Epithelial cell of esophagus (primary cell): Measurements from ENCODE around the gene IRF1.
A peak's percentile ranks its signal among the peaks of the same experiment; 100 is the strongest.

Experiments used
- DNase-seq: peaks from one replicate; pipeline ENCODE4 v3.0.0; 2010; ENCODE audit warnings: low read depth
- H3K4me3 ChIP-seq: 2 replicates; pipeline ENCODE4 v1.5.1; 2011; ENCODE audit warnings: mild to moderate bottlenecking, low read length, control low read depth
- TF ChIP-seq, protein P1 (sequence below): IDR thresholded peaks from 2 replicates; pipeline ENCODE4 v1.5.1; 2011; ENCODE audit warnings: low read depth, mild to moderate bottlenecking, low read length, control low read depth, inconsistent platforms; ENCODE audit not compliant: insufficient read depth; ENCODE audit errors: missing control alignments

IRF1 gene

DNA sequence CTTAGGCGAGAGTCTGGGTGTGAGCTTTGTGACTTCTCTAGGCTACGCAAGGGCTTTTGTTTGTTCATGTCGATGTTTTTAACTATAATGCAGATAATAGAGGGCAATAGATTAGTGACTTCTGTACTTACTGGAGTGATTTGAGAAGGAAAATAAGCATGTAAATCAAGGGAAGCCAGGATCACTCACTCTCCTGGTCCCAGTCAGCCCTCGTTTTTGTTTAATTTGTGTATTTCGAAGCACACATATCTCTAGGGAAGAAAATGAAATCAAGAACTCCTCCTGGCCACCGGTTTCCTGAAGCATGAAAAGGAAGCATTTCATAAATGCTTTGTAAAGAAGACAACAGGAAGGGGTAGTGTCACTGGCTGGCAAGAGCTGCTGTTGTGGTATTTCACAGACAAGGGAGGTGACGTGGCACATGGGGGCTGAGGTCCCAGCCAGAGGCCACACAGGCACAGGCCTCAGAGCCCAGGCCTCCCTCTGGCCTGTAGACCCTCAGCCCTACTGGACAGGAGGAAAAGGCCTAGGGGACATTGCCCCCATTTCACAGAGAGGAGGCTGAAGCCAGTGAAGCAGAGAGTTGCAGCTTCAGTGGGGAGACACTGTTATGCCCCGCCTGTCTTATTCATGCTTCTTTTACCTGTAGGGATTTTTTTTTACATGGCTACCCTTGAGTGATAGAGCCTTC, 34.1 kb downstream of the IRF1 start:
- TF ChIP-seq, protein P1, sequence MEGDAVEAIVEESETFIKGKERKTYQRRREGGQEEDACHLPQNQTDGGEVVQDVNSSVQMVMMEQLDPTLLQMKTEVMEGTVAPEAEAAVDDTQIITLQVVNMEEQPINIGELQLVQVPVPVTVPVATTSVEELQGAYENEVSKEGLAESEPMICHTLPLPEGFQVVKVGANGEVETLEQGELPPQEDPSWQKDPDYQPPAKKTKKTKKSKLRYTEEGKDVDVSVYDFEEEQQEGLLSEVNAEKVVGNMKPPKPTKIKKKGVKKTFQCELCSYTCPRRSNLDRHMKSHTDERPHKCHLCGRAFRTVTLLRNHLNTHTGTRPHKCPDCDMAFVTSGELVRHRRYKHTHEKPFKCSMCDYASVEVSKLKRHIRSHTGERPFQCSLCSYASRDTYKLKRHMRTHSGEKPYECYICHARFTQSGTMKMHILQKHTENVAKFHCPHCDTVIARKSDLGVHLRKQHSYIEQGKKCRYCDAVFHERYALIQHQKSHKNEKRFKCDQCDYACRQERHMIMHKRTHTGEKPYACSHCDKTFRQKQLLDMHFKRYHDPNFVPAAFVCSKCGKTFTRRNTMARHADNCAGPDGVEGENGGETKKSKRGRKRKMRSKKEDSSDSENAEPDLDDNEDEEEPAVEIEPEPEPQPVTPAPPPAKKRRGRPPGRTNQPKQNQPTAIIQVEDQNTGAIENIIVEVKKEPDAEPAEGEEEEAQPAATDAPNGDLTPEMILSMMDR, result no peak
- peak; percentile 44 for DNase-seq
- H3K4me3 ChIP-seq, result no peak overlapping the region

DNA sequence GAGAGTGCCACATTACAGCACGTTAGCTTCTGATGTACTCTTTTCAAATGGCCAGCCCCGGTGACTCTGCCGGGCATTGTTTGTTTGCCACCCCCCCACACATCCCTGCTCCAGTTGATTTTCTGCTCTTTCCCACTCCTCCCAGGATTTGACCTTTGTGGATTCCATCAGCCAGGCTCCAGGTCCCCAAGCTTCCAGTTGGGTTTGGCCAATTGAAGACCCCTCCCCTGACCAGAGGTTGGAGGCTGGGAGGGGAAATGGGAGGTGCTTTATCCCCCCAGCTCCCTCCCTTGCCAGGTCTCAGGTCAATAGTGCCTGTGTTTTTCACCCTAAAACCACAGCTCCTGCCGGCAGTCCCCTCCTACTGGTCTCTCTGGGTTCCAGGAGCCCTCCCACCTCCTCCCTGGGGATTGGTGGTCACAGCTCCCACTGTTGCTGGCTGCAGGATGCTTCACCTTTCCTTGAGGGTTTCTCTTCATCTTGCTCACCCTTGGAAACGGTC, 34.9 kb downstream of the IRF1 start:
- no peak for DNase-seq
- no peak overlapping the region for H3K4me3 ChIP-seq
- TF ChIP-seq, protein P1, result no peak

DNA sequence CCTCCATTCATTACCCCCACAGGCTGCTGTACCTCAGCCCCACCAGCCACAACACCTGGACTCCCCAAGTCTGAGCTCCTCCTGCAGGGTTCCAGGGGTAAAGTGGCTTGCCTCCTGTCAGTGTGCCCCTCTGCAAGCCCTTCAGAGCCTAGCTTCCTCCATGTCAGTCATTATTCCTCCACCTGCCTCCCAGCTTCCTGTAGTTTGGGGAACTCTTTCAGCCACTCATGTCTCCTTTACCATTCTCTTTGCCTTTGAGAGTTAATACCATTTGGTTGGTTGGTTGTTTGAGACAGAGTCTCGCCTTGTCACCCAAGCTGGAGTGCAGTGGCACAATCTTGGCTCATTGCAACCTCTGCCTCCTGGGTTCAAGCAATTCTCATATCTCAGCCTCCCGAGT, 36.2 kb downstream of the IRF1 start:
- TF ChIP-seq, protein P1, result no peak
- H3K4me3 ChIP-seq, result no peak overlapping the region
- no peak for DNase-seq

DNA sequence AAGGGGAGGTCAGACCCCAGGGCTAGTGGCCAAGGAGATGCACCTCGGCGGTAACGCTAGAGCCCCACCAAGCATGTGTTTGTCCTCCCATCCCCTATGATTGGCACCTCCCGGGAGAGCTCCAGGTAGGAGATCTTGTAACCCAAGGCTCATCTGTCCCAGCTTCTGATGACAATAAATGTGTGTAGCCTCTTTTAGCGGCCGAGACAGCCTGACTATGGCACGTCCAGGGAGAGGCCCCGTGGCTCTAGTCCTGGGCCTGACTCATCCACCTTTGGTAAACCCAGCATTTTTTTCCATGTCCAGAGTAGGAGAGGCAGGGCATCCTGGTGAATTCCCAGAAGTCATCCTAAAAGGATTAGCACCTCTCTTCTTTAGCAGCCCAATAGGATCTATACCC, 39.2 kb downstream of the IRF1 start:
- DNase-seq, result peak; percentile 47
- TF ChIP-seq, protein P1, result no peak
- no peak overlapping the region for H3K4me3 ChIP-seq

DNA sequence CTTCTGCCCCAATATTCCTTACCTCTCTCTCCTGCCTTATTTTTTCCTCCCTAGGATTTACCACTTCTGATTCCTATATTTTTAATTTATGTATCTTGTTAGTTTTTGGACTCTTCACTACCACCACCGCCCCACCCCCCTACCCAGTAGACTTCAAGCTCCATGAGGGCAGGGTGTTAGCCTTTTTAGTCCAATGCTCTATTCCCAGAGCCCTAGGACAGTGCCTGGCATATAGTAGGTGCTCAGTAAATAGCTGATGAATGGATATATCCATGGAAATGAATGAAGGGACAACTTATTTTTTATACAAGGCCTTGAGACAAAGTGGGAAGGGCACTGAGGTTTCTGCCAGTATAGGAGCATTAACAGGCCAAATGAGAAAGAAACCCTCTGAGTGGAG, 41.5 kb downstream of the IRF1 start:
- TF ChIP-seq, protein P1, result no peak
- DNase-seq, result no peak
- no peak overlapping the region for H3K4me3 ChIP-seq

DNA sequence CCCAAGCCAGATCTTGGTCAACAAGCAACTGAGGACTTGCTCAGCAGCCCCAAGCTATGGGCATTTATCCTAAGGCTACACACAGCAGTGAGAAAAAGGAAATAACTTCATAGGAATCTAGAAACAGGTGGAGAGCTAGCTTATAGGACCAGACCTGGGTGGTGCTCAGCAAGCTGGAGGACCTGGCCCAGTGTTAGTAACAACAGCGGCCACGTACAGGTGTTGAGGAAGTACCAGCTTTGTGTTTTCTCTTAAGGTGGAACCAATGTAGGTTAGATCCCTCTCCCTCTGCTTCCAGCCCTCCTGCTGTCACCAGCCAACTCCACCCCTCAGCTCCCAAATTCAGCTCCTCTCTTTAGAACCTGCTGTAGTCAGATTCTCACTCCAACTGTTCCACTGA, 43.4 kb downstream of the IRF1 start:
- H3K4me3 ChIP-seq, result no peak overlapping the region
- TF ChIP-seq, protein P1, result no peak
- DNase-seq, result no peak

DNA sequence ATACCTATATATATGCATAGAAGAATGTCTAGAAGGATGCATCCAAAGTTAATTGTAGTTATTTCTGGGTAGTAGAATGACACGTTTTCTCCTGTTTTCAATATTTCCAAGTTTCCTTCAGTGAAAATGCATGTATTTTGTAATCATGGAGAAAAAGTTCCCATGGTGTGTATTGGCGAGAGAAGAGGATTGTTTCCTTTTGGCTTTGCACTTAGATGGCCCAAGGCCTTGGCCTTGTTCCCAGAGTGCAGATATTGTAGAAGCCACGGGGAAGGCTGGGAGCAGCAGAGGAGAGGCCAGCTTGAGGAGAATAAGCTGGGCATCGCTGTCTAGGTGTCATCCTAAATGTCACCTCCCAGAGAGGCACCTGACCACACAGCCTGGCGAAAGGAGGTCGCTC, 44.0 kb downstream of the IRF1 start:
- no peak overlapping the region for H3K4me3 ChIP-seq
- DNase-seq, result no peak
- TF ChIP-seq, protein P1, result no peak
